ENCODE measurements around the gene HIPK2.

DNA sequence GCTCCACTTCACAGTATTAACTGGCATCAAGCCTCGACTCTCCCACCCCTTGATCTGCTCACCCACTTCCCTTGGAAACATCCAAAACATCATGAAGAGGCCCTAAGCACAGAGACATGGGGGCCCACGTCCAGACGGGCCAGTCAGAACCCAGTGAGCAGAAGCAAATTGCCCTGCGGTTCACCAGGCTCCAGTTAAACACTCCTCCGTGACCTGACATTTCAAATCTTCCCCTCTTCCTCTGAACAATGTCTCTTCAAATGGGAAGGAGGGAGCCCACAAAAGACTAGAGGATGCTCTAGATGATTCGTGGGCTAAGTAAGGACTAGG, 209.5 kb downstream of the HIPK2 start:
- TF ChIP-seq, protein P1, sequence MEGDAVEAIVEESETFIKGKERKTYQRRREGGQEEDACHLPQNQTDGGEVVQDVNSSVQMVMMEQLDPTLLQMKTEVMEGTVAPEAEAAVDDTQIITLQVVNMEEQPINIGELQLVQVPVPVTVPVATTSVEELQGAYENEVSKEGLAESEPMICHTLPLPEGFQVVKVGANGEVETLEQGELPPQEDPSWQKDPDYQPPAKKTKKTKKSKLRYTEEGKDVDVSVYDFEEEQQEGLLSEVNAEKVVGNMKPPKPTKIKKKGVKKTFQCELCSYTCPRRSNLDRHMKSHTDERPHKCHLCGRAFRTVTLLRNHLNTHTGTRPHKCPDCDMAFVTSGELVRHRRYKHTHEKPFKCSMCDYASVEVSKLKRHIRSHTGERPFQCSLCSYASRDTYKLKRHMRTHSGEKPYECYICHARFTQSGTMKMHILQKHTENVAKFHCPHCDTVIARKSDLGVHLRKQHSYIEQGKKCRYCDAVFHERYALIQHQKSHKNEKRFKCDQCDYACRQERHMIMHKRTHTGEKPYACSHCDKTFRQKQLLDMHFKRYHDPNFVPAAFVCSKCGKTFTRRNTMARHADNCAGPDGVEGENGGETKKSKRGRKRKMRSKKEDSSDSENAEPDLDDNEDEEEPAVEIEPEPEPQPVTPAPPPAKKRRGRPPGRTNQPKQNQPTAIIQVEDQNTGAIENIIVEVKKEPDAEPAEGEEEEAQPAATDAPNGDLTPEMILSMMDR (conservative IDR thresholded peaks at IDR 0.05; ENCODE audit: low read length): no peak
- no peak for TF ChIP-seq EZH2phosphoT487 (IDR thresholded peaks at IDR 0.05; ENCODE audit: borderline replicate concordance, low read depth, low read length)
